Endothelial cell of umbilical vein (primary cell): ENCODE results near the gene EPS15. TPM values are rescaled to one million over a fixed set of nuclear protein-coding genes. Genes with fewer than 3 reads are reported as not detected.

Experiments
- BruUV-seq: library from RNA; stranded (reverse); fragments of 400-500 nt; replicated peaks from 2 replicates; lab custom pipeline; 2021; lab: Mats Ljungman, UMichigan
- CTCF ChIA-PET: fragments of 300-600, 350-600 bp; sonication (Branson Sonifier 250); formaldehyde crosslinking; loops from one replicate; lab custom pipeline; 2021; ENCODE audit warnings: antibody characterized with exemption, inconsistent platforms; lab: Charles Lee
- POLR2A ChIA-PET: fragments of 300-600, 350-600 bp; sonication (Branson Sonifier 250); formaldehyde crosslinking; loops from one replicate; lab custom pipeline; 2021; ENCODE audit warnings: antibody characterized with exemption, inconsistent platforms; lab: Charles Lee
- DNase-seq: peaks from one replicate; pipeline ENCODE4 v3.0.0-alpha.2; 2011; ENCODE audit warnings: low read depth, low spot score
- FAIRE-seq: peaks from 2 replicates; lab custom pipeline; 2011; peaks lifted over from hg19 to GRCh38; lab: Jason Lieb, UNC
- H2AFZ ChIP-seq: 2 replicates; pipeline ENCODE4 v1.6.0; 2012; ENCODE audit warnings: low read depth, low read length, control low read depth, inconsistent platforms
- H3K27ac ChIP-seq: 2 replicates; pipeline ENCODE4 v1.5.1; 2011; ENCODE audit warnings: low read depth, mild to moderate bottlenecking, control low read depth, low read length, moderate library complexity; ENCODE audit not compliant: insufficient read depth
- H3K27me3 ChIP-seq, 2 experiments: 2 replicates each; pipeline versions ENCODE4 v1.6.0 to v1.6.1; 2011; ENCODE audit warnings: low read length in 2 of 2, mixed read lengths in 1 of 2; ENCODE audit not compliant: control insufficient read depth in 2 of 2, insufficient read depth in 2 of 2
- H3K36me3 ChIP-seq, 2 experiments: 2 replicates in 1 of 2; 3 replicates in 1 of 2; pipeline ENCODE4 v1.5.1; 2011; ENCODE audit warnings: low read length in 2 of 2, mild to moderate bottlenecking in 1 of 2, moderate library complexity in 1 of 2; ENCODE audit not compliant: control insufficient read depth in 2 of 2, insufficient read depth in 2 of 2; ENCODE audit errors: extremely low read depth in 1 of 2
- H3K4me1 ChIP-seq: 3 replicates; pipeline ENCODE4 v1.5.1; 2011; ENCODE audit warnings: mild to moderate bottlenecking, low read length; ENCODE audit not compliant: control insufficient read depth, insufficient read depth; ENCODE audit errors: extremely low read depth
- H3K4me2 ChIP-seq: 2 replicates; pipeline ENCODE4 v1.6.1; 2011; ENCODE audit warnings: low read length, control low read depth, mixed read lengths; ENCODE audit not compliant: insufficient read depth
- H3K4me3 ChIP-seq, 3 experiments: fragments of 200-600 bp in 1 of 3; sonication (generic), shearing (Covaris generic) in 1 of 3; replicated peaks in 1 of 3; 2 replicates each; pipeline ENCODE4 v1.5.1; 2011 to 2016; ENCODE audit warnings: control low read depth in 3 of 3, low read length in 3 of 3, mild to moderate bottlenecking in 2 of 3, inconsistent platforms in 1 of 3, low read depth in 1 of 3, moderate library complexity in 1 of 3; ENCODE audit not compliant: insufficient read depth in 1 of 3
- H3K79me2 ChIP-seq: 2 replicates; pipeline ENCODE4 v1.6.0; 2012; ENCODE audit warnings: low read length, inconsistent platforms; ENCODE audit not compliant: control insufficient read depth, insufficient read depth
- H3K9ac ChIP-seq: replicated peaks from 2 replicates; pipeline ENCODE3; 2011; ENCODE audit warnings: low read length, control low read depth; ENCODE audit not compliant: insufficient read depth; ENCODE audit errors: extremely low read depth
- H3K9me1 ChIP-seq: replicated peaks from 3 replicates; pipeline ENCODE4 v1.6.0; 2011; ENCODE audit warnings: mild to moderate bottlenecking, low read length; ENCODE audit not compliant: control insufficient read depth, insufficient read depth; ENCODE audit errors: extremely low read depth
- H3K9me3 ChIP-seq: replicated peaks from 2 replicates; pipeline ENCODE4 v1.5.1; 2012; ENCODE audit warnings: low read length, inconsistent platforms; ENCODE audit not compliant: control insufficient read depth, insufficient read depth
- H4K20me1 ChIP-seq: replicated peaks from 2 replicates; pipeline ENCODE3; 2011; ENCODE audit warnings: mild to moderate bottlenecking, low read length; ENCODE audit not compliant: control insufficient read depth, insufficient read depth; ENCODE audit errors: extremely low read depth
- EZH2 ChIP-seq: IDR thresholded peaks from 2 replicates; pipeline ENCODE4 v1.6.1; 2012; ENCODE audit warnings: borderline replicate concordance, low read depth, mild to moderate bottlenecking, moderate library complexity, low read length, inconsistent platforms; ENCODE audit not compliant: severe bottlenecking
- FOS ChIP-seq: IDR thresholded peaks from 2 replicates; pipeline ENCODE4 v1.6.1; 2011; ENCODE audit warnings: mild to moderate bottlenecking, low read length, moderate library complexity, borderline replicate concordance; ENCODE audit not compliant: insufficient read depth
- GATA2 ChIP-seq: IDR thresholded peaks from 2 replicates; pipeline ENCODE4 v1.7.0; 2011; ENCODE audit warnings: low read depth, mild to moderate bottlenecking, moderate library complexity, mixed read lengths, low read length; ENCODE audit not compliant: insufficient read length, insufficient read depth
- JUN ChIP-seq: IDR thresholded peaks from 2 replicates; pipeline ENCODE4 v1.6.1; 2011; ENCODE audit warnings: borderline replicate concordance, low read depth; ENCODE audit not compliant: insufficient read length, insufficient read depth
- MYC ChIP-seq: IDR thresholded peaks from one replicate; pipeline ENCODE4 v1.6.1; 2011; ENCODE audit warnings: mild to moderate bottlenecking, low read depth, low read length
- POLR2A ChIP-seq: IDR thresholded peaks from 2 replicates; pipeline ENCODE4 v1.6.1; 2012; ENCODE audit warnings: low read depth, mild to moderate bottlenecking, control low read depth, low read length
- dilution Hi-C: fragments of 300-500 bp; cut with MboI; formaldehyde crosslinking; loops from one replicate; pipeline ENCODE4 v1.15.0; 2019; ENCODE audit warnings: low sequenced_read_pairs; ENCODE audit not compliant: extremely low pct_ligation_motif_present
- intact Hi-C: fragments of 100-400 bp; cut with micrococcal nuclease; formaldehyde crosslinking; loops from one replicate; pipeline ENCODE4 v1.10.0; 2022
- polyA plus RNA-seq, 4 experiments: library from polyadenylated mRNA; depleted of rRNA in 3 of 4; stranded (reverse) in 3 of 4; unstranded in 1 of 4; fragments of >200 nt; gene quantifications; 2 replicates each; pipeline versions ENCODE4 v1.2.1 to v1.2.3, GENCODE V29; 2011 to 2012; ENCODE audit warnings: missing spikeins in 1 of 4
- total RNA-seq: library from RNA; stranded (reverse); gene quantifications from 2 replicates; pipeline ENCODE4 v1.2.3, GENCODE V29; 2021
- TF ChIP-seq, protein P1 (sequence below), 2 donors: IDR thresholded peaks; 1 replicate in 1 of 2; 2 replicates in 1 of 2; pipeline ENCODE4 v1.5.1; 2011; ENCODE audit warnings: low read length in 2 of 2, mild to moderate bottlenecking in 2 of 2, moderate library complexity in 2 of 2, control low read depth in 1 of 2, inconsistent platforms in 1 of 2, low read depth in 1 of 2; ENCODE audit not compliant: insufficient read depth in 1 of 2; ENCODE audit errors: extremely low read depth in 1 of 2
- TF ChIP-seq, protein P2 (sequence below): IDR thresholded peaks from 2 replicates; pipeline ENCODE4 v1.6.1; 2011; ENCODE audit not compliant: insufficient read depth, insufficient read length

Gene EPS15
- total and polyA plus RNA-seq, 2 donors (not counting 3 experiments of a cell fraction or from before 2014, with no cell fraction given): 15.4 to 44.8 TPM

DNA sequence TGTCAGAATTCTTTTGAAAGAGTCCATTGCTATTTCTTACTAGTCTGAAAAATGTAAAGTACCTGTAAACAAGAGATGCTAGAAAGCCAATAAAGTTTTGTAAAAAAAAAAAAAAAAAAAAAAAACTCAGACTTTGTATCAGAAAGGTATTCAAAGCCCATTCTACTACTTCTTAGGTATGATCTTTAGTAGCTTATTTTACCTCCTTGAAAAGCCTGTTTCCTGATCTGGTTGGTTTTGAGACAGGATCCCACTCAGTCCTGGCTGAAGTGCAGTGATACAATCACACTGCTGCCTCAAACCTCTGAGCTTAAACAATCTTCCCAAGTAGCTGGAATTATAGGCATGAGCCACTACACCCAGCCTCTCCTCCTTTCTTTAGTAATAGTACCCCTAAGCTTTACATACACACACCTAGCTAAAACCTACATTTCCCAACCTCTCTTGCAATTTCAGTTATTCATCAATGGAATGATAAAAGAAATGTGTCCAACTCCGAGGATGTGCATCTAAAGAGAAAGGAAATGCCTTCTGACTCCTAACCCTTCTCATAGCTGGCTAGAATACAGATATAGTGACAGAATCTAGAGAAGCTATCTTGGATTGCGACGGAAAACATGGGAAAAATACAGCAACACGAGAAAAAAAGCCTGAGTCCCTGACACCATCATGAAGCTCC is 30.6 kb downstream of the EPS15 start:
- peaks cover 4% of the 10 kb centered on the region for H3K4me1 ChIP-seq
- intact Hi-C loops (no loop called here), dilution Hi-C loops (no loop called here)
- ChIA-PET CTCF (interaction anchor here (0.6 to 1.4 kb wide), 6 partner anchors 9 to 168 kb away, joined by 3 to 5 read pairs (median 3); no protein-coding TSS in a partner anchor), POLR2A (no interaction called here)
- DNase-seq (peak; percentile 38), FAIRE-seq (no peak)
- H3K4me2 ChIP-seq: no peak overlapping the region
- BruUV-seq: no TSS peak
- no peaks in the 10 kb centered on the region for H3K27me3 ChIP-seq
- no peak overlapping the region for H3K4me3 ChIP-seq
- H3K27ac ChIP-seq: no peak overlapping the region
- no peaks in the 10 kb centered on the region for H3K9me1 ChIP-seq
- H4K20me1 ChIP-seq: peaks cover 2% of the 10 kb centered on the region
- H2AFZ ChIP-seq: no peak overlapping the region
- TF ChIP-seq EZH2: no peak
- TF ChIP-seq JUN: no peak
- no peak for TF ChIP-seq FOS
- TF ChIP-seq, protein P1, sequence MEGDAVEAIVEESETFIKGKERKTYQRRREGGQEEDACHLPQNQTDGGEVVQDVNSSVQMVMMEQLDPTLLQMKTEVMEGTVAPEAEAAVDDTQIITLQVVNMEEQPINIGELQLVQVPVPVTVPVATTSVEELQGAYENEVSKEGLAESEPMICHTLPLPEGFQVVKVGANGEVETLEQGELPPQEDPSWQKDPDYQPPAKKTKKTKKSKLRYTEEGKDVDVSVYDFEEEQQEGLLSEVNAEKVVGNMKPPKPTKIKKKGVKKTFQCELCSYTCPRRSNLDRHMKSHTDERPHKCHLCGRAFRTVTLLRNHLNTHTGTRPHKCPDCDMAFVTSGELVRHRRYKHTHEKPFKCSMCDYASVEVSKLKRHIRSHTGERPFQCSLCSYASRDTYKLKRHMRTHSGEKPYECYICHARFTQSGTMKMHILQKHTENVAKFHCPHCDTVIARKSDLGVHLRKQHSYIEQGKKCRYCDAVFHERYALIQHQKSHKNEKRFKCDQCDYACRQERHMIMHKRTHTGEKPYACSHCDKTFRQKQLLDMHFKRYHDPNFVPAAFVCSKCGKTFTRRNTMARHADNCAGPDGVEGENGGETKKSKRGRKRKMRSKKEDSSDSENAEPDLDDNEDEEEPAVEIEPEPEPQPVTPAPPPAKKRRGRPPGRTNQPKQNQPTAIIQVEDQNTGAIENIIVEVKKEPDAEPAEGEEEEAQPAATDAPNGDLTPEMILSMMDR (IDR thresholded peaks at IDR 0.05; ENCODE audit: extremely low read depth in 1 of 2, insufficient read depth in 1 of 2, low read depth in 1 of 2, low read length in 2 of 2): no peak
- no peak for TF ChIP-seq GATA2
- TF ChIP-seq POLR2A: no peak
- TF ChIP-seq, protein P2, sequence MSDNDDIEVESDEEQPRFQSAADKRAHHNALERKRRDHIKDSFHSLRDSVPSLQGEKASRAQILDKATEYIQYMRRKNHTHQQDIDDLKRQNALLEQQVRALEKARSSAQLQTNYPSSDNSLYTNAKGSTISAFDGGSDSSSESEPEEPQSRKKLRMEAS: no peak
- no peak for TF ChIP-seq MYC
- H3K36me3 ChIP-seq: no peaks in the 10 kb centered on the region
- H3K79me2 ChIP-seq: peaks cover 61% of the 10 kb centered on the region
- no peak overlapping the region for H3K9ac ChIP-seq
- no peaks in the 10 kb centered on the region for H3K9me3 ChIP-seq
